NCI-H2081 (cell line): ENCODE results near the gene CDK17.
"Not testable (repeated sequence)": the region's sequence is repeated elsewhere in the genome, so short reads cannot be mapped to it uniquely, and the experiment has no call there.

Source experiments
- DNase-seq, 2 experiments: peaks; one replicate each; lab custom pipeline; 2025; lab: John Stamatoyannopoulos, UW

The CDK17 gene

DNA sequence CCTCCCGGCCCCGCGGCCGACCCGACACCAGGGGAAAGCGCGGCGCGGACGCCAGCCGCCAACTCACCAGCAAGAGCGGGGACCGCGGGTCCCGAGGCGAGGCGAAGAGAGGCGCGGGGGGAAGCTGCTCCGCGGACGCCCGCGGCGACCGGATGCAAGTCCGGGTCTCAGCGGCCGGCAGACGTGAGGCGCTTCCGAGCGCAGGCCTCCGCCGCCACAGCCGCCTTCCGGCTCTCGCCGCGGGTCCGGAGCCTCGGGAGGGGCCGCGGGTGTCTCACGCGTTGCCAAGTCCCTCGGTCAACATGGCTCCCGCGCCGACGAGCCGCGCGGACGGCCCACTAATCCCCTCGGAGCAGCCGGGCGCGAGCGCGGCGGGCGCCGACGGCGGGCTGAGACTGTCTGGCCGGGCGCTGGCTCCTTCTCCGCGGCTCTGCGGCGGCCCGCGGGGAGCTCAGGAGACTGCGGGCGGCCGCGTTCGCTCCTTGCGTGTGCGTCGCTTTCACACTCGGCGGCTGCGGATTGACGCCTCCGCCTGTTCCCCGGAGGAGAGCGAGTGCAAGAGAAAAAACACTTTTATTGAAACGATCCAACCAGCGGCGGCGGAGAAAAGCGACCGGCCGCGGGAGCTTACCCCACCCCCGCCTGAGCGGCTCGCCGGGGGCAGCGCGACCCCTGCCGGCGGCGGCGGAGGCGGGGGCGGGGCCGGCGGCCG lies at the start of gene CDK17:
TSS of gene CDK17 (minus strand) at position 521 of the 712 bp plus-strand sequence. CDS start 65,603 bp downstream, outside the sequence.
- peak; percentile 81 to 83 for DNase-seq

DNA sequence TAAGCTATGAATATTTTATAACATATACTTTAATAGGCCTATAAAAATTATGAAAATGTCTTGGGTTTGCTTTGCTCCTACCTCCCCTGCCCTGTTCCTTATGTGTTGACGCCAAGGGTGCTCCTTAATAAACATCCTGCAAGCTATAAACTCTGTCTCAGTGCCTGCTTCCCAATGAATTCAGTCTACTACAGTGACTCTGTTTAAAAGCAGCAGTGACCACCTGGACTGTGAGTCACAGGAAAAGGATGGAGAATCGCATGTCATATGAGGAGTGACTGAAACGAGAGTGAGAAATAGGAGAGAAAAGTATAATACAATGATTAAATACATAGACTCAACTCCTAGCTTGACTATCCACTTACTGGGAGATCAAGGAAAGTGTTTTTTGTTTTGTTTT lies 48.1 kb upstream of the CDK17 start:
- DNase-seq, result no peak

DNA sequence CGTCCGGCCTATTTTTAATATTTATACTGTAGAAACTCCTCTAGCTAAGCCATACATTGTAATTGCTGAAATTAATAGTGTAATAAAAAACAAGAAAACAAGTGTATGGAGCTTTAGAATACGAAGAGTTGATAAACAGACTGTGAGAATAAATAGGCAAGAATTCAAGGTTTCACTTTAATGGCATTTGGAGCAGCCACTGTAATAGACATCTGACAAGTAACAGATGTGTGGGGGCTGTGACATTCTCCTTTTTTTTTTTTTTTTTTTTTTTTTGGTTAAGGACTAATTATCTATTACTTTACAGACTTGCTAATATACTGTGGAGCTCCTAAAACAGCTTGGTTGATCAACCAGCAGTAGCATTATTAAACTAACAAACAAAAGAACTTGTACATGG lies 47.0 kb upstream of the CDK17 start:
- DNase-seq, result no peak

DNA sequence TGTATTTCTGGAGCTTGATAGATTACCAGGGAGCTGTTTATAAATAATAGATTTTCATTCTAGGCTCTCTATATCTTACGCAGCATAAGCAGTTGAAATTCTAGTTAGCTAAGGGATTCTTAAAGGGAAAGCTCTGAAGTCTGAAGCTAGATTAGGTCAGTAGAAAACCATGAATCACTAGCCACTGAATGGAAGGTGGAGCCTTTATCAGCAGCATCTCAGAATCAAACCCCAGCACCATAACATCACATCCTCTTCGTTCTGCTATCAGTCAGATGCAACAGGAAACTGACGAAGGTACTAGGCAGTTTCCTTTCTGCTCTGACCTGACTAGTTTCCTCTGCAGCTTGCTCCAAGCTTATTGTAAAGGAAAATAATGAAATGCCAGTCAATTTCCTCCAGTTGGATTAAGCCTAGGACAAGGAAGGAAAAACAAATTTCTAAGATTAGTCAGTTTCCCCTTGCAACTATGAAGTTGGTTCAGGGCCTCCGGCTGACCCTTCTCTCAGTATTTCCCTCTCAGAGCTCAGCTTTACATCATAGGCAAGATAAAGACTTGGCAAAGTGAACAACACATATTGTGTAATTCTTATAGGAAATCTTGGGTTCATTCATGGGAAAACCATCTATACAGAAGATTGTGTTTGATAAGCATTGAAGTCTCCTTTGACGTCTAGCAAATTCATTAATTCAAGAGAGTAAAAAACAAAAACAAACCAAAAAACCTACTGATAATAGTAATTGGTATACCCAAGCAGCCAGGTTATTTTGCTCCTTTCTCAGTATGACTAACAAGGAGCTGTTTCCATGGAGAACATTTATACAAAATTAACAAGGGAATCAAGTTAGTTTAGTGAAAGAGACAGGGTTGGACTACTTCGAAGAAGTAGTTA lies 45.7 kb upstream of the CDK17 start:
- no peak for DNase-seq

DNA sequence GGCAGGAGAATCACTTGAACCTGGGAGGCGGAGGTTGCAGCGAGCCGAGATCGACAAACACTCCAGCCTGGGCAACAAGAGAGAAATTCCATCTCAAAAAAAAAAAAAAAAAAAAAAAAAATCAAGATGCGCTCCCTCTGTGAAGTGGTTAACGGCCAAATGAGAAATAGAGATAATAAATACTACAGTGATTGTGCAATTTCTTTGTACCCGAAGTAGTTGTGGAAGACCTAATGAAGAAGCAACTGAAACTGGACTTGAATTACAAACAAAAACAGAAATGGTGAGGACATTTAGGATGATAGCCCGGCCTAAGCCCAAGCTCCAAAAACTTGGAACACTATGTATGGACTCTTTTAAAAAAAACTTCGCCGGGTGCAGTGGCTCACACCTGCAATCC lies 44.2 kb upstream of the CDK17 start:
- no peak for DNase-seq

DNA sequence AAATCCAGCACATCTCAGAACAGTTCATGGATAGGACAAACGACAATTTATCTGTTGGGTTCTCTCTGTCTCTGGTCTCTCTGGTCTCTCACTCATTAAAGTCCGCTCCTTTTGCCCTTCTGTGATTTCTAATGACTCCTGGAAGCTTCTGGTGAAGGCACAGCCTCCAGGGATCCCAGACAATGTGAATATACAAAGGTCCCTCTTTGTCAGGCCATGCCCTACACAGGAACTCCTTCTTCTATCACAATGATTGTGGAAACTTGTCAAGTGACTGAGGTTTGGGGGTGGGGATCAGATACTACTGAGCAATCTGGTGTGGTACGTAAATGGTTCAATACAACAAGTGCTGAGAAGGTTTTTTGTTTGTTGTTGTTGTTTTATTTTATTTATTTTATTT lies 42.7 kb upstream of the CDK17 start:
- no peak for DNase-seq

DNA sequence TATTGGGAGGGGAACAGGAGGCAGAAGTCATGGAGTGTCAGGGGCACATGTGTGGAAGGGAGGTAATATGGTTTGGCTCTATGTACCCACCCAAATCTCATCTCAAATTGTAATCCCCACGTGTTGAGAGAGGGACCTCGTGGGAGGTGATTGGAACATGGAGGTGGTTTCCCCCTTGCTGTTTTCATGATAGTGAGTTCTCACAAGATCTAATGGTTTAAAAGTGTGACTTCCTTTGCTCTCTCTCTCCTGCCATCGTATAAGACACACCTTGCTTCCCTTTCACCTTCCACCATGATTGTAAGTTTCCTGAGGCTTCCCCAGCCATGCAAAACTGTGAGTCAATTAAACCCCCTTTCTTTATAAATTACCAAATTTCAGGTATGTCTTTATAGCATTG lies 41.6 kb upstream of the CDK17 start:
- no peak for DNase-seq

DNA sequence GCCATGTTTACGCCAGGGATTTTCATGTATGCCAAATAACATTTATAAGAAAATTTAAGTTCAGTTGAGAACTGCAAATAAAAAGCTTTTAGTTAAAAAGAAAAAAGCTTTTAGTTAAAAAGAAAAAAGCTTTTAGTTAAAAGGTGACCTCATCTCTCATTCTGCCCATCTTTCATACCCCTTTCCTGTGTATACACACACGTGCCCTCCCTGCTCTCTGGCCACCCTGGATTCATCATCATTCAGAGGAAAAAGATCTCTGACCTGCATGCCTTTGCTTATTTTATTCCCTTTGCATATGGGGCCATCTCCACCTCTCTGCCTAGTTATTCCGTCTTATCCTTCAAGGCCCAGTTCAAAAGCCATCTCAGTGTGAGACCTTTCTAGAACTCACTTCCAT lies 38.1 kb upstream of the CDK17 start:
- no peak for DNase-seq

DNA sequence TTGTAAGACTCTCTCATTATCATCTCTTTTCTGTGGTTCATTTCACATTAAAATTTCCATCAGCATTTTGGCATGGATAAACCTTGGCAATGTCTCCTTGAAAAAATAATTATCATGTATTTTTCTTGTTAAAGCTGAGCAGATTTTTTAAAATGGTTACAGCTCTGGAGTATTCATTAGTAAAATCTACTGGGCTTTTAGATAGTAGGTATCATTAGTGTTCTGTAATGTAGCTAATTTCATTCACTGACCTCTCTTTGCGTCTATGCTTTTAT lies 36.9 kb upstream of the CDK17 start:
- DNase-seq, result no peak

DNA sequence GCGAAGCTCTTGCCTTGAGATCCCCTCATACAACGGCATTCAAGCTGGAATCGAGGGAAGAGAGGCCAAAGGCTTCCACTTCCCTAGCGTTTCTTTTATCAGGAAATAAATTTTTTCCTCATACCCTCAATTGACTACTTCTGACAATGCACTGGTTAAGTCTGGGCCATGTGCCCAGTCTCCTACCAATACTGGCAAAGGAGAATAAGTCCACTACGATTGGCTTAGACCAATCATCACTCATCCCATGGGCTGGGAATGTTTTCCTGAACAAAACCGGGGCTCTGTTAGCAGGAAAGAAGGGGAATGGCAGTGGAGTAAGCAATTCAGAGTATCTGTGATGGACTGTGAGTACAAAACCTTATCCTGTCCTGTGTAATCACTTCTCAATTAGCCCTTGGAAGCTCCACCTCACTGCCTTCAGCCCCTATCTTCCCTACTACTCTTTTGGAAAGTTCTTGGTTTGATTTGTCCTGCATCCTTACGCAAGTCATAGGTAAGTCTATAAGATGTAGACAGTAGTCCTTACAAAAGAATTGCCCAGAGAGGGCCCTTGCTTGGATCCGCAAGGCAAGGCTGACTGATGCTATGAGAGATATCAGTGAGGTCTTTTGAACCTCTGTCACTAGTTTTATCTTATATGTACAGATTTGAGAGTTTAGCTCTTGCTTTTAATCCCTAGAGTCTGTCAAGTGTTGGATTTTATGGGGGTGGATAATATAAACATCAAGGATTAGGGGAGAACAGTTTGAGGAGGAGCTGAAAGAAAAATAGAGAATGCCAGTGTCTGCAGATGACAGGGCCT lies 36.3 kb upstream of the CDK17 start:
- DNase-seq, result no peak

DNA sequence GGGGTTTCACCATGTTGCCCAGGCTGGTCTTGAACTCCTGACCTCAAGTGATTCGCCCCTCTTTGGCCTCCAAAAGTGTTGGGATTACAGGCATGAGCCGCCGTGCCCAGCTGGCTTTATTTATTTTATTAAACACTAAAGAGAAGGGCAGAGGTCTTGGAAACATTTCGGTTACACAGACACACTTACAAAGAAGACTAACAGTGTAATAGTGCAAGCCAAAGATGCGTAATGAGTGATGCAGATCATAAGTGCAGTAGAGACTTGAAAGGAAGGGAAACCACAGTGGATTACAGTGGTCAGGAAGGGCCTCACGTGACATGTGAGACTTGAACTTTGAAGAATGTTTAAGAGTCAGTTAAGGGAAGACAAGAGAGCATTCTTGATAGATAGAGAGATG lies 33.9 kb upstream of the CDK17 start:
- DNase-seq, result no peak

DNA sequence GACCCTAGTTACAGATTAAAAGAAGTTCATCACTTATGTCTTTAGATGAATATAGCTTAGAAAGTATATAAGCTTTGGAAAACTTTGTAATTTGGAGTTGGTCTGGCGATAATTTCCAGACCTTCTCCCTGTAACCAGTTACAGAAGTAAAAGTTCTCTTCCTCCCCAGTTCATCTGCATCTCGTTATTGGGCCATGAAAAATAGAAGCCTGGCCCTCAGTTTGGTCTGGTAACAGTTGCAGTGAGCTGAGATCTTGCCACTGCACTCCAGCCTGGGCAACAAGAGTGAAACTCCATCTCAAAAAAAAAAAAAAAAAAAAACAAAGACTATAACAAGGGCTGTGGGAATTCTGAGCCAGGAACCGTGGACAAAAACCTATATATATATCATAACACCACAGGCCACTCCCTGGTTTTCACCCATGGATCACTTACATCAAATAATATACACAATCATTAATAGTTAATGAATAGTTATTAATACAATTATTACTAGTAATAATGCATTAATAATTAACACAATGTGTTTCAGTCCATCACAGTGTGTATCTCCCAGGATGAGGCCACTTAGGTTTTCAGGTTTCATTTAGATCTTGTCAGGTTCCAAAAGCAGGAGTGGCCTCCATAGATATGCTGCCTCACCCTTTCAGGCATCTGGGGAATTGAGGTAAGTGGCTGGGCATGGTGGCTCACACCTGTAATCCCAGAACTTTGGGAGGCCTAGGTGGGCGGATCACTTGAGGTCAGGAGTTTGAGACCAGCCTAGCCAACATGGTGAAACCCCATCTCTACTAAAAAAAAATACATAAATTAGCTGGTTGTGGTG lies 32.5 kb upstream of the CDK17 start:
- not testable (repeated sequence) for DNase-seq

DNA sequence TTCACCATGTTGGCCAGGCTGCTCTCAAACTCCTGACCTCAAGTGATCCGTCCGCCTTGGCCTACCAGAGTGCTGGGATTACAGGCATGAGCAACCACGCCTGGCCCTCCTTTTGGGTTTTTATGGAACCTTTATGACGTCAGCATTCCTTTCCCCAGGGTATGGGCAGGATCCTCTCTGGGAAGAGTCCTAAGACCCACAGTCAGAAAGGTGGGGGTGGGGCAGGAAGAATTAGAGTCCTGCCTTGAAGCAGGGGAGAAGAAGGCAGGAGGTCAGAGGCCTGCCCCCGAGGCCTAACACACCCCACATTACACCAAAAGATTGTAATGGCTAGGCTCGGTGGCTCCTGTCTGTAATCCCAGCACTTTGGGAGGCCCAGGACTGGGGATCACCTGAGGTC lies 30.8 kb upstream of the CDK17 start:
- DNase-seq, result no peak

DNA sequence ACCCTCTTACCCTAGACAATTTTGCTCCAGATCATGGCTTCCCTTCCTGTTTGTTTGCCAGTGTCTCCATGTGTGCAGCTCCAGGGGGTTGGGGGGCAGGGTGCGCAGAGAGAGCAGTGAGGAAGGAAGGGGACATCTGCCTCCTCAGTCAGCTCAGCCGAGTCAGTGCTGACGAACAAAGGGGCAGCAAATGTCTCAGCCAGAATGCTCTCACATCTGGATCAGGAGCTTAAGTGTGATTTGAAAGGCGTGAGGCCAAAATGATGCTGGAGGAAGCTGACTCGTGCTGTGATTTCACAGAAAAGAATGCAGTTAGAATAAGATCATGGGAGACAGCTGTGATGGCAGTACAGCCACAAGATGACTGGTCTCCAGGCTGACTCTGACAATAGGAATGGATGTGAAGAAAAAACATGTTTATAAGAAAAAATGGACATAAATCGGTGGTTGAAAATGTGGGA lies 27.1 kb upstream of the CDK17 start:
- DNase-seq, result no peak

DNA sequence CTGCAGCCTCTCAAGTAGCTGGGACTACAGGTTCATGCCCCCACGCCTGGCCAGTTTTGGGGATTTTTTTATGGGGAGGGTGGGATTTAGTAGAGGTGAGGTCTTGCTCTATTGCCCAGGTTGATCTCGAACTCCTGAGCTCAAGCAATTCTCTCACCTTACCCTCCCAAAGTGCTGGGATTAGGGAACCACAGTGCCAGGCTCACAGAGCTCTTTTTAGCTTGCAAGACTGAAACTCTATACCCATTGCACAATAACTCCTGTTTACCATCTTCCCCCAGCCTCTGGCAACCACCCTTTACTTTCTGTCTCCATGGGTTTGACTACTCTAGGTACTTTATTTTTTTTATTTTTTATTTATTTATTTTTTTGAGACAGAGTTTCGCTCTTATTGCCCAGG lies 25.7 kb upstream of the CDK17 start:
- no peak for DNase-seq

DNA sequence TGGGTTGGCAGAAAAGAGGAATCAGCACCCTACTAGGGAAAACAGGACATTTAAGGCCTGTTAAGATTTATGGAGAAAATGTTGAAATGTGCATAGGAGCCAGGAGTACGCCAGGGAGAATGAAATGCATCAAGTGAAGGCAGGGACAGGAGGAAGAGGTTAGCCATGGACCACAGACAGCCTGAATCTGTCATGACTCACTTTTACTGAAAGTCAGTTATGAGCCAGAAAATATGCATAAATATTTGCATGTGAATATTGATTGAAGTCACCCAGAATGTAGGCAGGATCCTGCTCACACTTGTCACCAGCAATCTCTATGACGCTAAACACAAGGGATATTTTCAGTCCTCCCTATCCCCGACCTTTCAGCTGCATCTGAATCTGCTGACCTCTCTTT lies 25.1 kb upstream of the CDK17 start:
- DNase-seq, result no peak

DNA sequence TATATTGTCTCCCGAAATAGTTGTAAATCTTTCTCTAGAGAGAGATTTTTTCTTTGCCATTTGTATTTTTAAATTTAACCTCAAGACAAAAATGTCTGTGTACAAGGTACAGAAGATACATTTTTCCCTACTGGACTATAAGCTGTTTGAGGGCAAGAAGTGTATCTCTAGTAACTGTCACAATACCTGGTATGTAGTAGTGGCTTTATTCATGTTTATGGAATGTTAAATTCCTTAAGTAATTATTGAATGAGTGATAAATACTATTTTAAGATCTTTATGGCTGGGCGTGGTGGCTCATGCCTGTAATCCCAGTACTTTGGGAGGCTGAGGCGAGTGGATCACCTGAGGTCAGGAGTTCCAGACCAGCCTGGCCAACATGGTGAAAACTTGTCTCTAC lies 24.4 kb upstream of the CDK17 start:
- DNase-seq, result no peak

DNA sequence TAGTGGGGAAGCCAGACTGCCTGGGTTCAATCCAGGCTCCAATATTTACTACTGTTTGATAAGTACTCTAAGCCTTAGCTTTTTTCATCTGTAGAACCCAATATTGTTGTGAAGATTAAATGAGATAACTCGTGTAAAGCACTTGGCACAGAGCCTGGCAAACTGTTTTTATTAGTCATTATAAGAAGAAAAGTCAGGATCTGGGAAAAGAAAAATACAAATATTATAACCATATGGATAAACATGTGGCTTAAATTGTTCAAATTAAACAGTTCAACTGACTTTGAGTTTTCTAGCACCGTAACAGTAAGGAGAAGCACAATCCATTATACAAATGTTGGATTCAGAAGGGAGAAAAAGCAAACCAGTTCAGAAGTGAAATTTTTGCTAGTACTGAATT lies 22.0 kb upstream of the CDK17 start:
- no peak for DNase-seq

DNA sequence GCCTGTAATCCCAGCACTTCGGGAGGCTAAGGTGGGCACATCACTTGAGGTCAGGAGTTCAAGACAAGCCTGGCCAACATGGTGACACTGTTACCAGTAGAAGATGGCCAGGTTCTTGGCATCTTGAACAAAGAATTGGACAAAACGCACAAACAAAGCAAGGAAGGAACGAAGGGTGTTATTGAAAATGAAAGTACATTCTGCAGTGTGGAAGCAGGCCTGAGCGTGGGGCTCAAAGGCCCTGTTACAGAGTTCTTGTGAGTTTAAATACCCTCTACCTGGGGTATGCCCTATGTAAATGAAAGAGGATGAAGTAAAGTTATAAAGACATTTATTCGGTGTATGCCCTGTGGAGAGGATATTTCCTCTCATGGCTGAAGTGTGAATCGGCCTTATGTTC lies 20.8 kb upstream of the CDK17 start:
- DNase-seq, result no peak

DNA sequence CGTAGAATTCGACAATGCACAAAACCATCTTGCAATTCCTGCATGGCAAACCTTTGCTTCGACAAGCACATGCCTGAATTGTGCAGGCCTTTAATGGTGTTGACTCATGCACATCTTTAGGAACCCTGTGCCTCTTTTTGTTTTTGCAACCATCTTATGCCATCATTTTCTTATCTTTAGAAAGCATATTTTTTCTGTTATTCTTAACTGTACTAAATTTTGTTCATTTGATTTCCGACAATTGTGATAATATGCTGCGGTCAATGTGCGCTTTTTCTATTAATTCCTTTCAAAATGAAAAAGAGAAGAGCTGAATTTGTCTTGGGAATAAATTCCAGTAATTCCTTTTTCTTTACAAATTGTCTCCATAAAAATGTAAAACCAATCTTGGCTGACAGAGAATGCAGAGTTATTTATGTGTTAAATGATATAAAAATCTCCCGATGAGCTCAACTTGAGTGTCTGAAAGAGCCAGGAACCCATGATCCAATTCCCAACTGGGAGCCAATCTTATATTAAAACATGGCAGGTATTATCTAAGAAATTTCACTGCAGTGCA lies 20.1 kb upstream of the CDK17 start:
- no peak for DNase-seq

DNA sequence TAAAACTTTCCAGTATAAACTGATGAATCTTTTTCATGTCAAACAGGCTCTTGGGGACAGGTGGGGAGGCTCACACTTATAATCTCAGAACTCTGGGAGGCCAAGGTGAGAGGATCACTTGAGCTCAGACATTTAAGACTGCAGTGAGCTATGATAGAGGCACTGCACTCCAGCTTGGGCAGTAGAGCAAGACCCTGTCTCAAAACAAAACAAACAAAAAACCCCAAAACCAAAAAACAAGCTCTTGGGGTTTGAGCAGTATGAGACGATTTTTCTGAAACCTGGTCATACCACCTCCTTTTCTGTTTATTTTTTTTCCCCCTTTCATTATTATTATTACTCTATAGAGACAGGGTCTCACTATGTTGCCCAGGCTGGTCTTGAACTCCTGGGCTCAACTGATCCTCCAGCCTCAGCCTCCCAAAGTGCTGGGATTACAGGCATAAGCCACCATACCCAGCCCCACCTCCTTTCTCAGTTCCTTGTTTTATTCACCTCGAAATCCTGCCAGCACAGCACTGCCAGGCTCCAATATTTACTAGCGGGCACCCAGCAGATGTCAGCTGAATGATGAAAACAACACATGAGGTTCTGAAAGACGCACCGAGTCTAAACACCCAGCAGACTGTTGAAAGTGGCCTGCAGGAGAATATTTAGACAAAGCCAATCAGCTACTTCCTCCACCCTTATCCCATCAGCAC lies 19.5 kb upstream of the CDK17 start:
- no peak for DNase-seq
